ENCODE data around the gene ODR4. TPM values are rescaled to one million over a fixed set of nuclear protein-coding genes. Genes with fewer than 3 reads are reported as not detected.

Gene ODR4
- total RNA-seq, 3 donors from 2014 or later: 20.0 to 32.6 (median 25.9) TPM

GRCh38 chr1:186409091-186409490 is 33.5 kb downstream of the ODR4 start:
- H3K4me1 ChIP-seq: no peaks in the 10 kb centered on the region
- no peak overlapping the region for H3K27ac ChIP-seq
- H3K4me3 ChIP-seq: no peak overlapping the region
- H3K9me3 ChIP-seq: no peaks in the 10 kb centered on the region
- intact Hi-C loops (cut with DNase I; ENCODE audit: low total_unique reads): no loop called here
- no peaks in the 10 kb centered on the region for H3K27me3 ChIP-seq
- TF ChIP-seq, protein P1, sequence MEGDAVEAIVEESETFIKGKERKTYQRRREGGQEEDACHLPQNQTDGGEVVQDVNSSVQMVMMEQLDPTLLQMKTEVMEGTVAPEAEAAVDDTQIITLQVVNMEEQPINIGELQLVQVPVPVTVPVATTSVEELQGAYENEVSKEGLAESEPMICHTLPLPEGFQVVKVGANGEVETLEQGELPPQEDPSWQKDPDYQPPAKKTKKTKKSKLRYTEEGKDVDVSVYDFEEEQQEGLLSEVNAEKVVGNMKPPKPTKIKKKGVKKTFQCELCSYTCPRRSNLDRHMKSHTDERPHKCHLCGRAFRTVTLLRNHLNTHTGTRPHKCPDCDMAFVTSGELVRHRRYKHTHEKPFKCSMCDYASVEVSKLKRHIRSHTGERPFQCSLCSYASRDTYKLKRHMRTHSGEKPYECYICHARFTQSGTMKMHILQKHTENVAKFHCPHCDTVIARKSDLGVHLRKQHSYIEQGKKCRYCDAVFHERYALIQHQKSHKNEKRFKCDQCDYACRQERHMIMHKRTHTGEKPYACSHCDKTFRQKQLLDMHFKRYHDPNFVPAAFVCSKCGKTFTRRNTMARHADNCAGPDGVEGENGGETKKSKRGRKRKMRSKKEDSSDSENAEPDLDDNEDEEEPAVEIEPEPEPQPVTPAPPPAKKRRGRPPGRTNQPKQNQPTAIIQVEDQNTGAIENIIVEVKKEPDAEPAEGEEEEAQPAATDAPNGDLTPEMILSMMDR (IDR thresholded peaks at IDR 0.05): no peak
- TF ChIP-seq POLR2AphosphoS5 (IDR thresholded peaks at IDR 0.05): no peak
- no peak for TF ChIP-seq POLR2A (IDR thresholded peaks at IDR 0.05)
- no peak for DNase-seq (ENCODE audit: low spot score in 2 of 2)
- no peaks in the 10 kb centered on the region for H3K36me3 ChIP-seq

DNA sequence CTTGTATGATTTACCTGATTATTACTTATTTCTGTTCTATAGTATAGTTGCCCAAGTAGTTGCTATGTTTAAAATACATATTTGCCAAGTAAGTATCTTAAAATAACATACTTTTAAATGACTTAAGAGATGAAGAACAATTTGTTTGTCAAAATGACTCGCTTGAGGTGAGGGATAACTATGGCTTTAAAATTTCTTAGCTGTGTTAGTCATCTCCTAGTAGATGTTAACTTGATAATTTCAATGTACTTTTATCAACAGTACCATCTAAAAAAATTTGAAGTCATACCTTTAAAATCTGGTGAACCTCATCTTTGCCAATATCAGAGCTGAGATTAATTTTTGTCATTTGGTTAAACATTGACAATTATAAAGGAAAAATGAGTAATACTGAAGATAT is 37.7 kb downstream of the ODR4 start:
- TF ChIP-seq, protein P1 (IDR thresholded peaks at IDR 0.05): no peak
- no peak for TF ChIP-seq POLR2AphosphoS5 (IDR thresholded peaks at IDR 0.05)
- TF ChIP-seq POLR2A (IDR thresholded peaks at IDR 0.05): no peak
- intact Hi-C loops (cut with DNase I; ENCODE audit: low total_unique reads): no loop called here
- Histone ChIP-seq H3K36me3 (no peaks in the 10 kb centered on the region), H3K27me3 (no peaks in the 10 kb centered on the region), H3K4me1 (no peaks in the 10 kb centered on the region), H3K4me3 (no peak overlapping the region), H3K27ac (no peak overlapping the region), H3K9me3 (no peaks in the 10 kb centered on the region)
- no peak for DNase-seq (ENCODE audit: low spot score in 2 of 2)

- H3K36me3 ChIP-seq: no peaks in the 10 kb centered on the region
- TF ChIP-seq POLR2A (IDR thresholded peaks at IDR 0.05) (no peak), POLR2AphosphoS5 (IDR thresholded peaks at IDR 0.05) (no peak)
- TF ChIP-seq, protein P1 (IDR thresholded peaks at IDR 0.05): no peak
- no peaks in the 10 kb centered on the region for H3K4me1 ChIP-seq
- no peak overlapping the region for H3K27ac ChIP-seq
- H3K4me3 ChIP-seq: no peak overlapping the region
- H3K27me3 ChIP-seq: no peaks in the 10 kb centered on the region
- DNase-seq (ENCODE audit: low spot score in 2 of 2): no peak
- intact Hi-C loops (cut with DNase I; ENCODE audit: low total_unique reads): no loop called here
- no peaks in the 10 kb centered on the region for H3K9me3 ChIP-seq
Observed at GRCh38 chr1:186418503-186418902, 42.9 kb downstream of the ODR4 start.

DNA sequence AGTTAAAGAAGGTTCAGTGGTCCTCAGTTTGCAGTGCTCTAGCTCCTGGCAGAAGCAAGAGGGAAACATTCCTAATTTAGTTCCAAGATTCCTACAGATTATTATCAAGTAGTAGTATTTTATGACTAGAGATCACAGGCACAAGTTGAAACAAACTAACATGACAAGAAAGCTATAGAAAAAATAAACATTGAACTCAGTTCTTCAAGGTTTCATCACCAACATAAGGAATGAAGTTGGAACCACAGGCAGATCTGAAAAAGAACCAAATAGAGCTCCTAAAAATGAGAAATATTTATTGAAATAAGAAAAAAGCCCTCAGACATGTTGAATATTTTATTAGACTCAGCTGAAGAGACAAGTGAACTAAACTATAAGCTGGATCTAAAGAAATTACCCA is 44.7 kb downstream of the ODR4 start:
- DNase-seq (ENCODE audit: low spot score in 2 of 2): no peak
- Histone ChIP-seq H3K9me3 (no peaks in the 10 kb centered on the region), H3K27me3 (no peaks in the 10 kb centered on the region), H3K36me3 (no peaks in the 10 kb centered on the region), H3K4me1 (no peaks in the 10 kb centered on the region), H3K27ac (peak overlapping the region in 1 of 2 donors; percentile 18), H3K4me3 (no peak overlapping the region)
- intact Hi-C loops (cut with DNase I; ENCODE audit: low total_unique reads): no loop called here
- no peak for TF ChIP-seq POLR2AphosphoS5 (IDR thresholded peaks at IDR 0.05)
- TF ChIP-seq POLR2A (IDR thresholded peaks at IDR 0.05): no peak
- TF ChIP-seq, protein P1 (IDR thresholded peaks at IDR 0.05): no peak

GRCh38 chr1:186420923-186421322 is 45.3 kb downstream of the ODR4 start:
- no peaks in the 10 kb centered on the region for H3K36me3 ChIP-seq
- H3K4me1 ChIP-seq: no peaks in the 10 kb centered on the region
- no peaks in the 10 kb centered on the region for H3K27me3 ChIP-seq
- no peak for TF ChIP-seq POLR2A (IDR thresholded peaks at IDR 0.05)
- no peak for TF ChIP-seq POLR2AphosphoS5 (IDR thresholded peaks at IDR 0.05)
- TF ChIP-seq, protein P1 (IDR thresholded peaks at IDR 0.05): no peak
- no peaks in the 10 kb centered on the region for H3K9me3 ChIP-seq
- no peak overlapping the region for H3K4me3 ChIP-seq
- no peak for DNase-seq (ENCODE audit: low spot score in 2 of 2)
- intact Hi-C loops (cut with DNase I; ENCODE audit: low total_unique reads): no loop called here
- peak overlapping the region in 1 of 2 donors; percentile 18 for H3K27ac ChIP-seq

Measured in breast epithelium (tissue), 4 donors.